ENCODE measurements around the gene ANKRD30A.
"Not testable (repeated sequence)": the region's sequence is repeated elsewhere in the genome, so short reads cannot be mapped to it uniquely, and the experiment has no call there.

ANKRD30A gene

GRCh38 chr10:37125191-37125732, at the start of gene ANKRD30A:
TSS of gene ANKRD30A (plus strand) at chr10:37125598. CDS start at chr10:37125788, 190 bp downstream.
- Histone ChIP-seq H3K4me3 (no peak within 1 kb of the TSS), H3K9ac (no peak within 1 kb of the TSS), H3K36me3 (no peaks in the 10 kb centered on the region), H3K9me3 (peaks cover 15% of the 10 kb centered on the region), H3K4me1 (no peaks in the 10 kb centered on the region), H3K27me3 (no peaks in the 10 kb centered on the region), H4K20me1 (no peaks in the 10 kb centered on the region), H3K27ac (no peak within 1 kb of the TSS), H3K4me2 (no peak within 1 kb of the TSS)
- no peak for TF ChIP-seq Cebpa-rat (IDR thresholded peaks at IDR 0.05)

GRCh38 chr10:37076083-37076482, 49.3 kb upstream of the ANKRD30A start:
- H3K9ac ChIP-seq, H3K4me1 ChIP-seq, H4K20me1 ChIP-seq, H3K4me2 ChIP-seq, H3K9me3 ChIP-seq, H3K27me3 ChIP-seq, H3K27ac ChIP-seq, H3K4me3 ChIP-seq, H3K36me3 ChIP-seq: not testable (repeated sequence)

GRCh38 chr10:37095792-37096573, 29.4 kb upstream of the ANKRD30A start:
- no peak for TF ChIP-seq Cebpa-rat (IDR thresholded peaks at IDR 0.05)
- H3K9ac ChIP-seq = no peak overlapping the region
- peaks cover 24% of the 10 kb centered on the region for H3K9me3 ChIP-seq
- H4K20me1 ChIP-seq = no peaks in the 10 kb centered on the region
- H3K27me3 ChIP-seq = no peaks in the 10 kb centered on the region
- no peak overlapping the region for H3K4me2 ChIP-seq
- H3K27ac ChIP-seq = no peak overlapping the region
- no peak overlapping the region for H3K4me3 ChIP-seq
- no peaks in the 10 kb centered on the region for H3K4me1 ChIP-seq
- no peaks in the 10 kb centered on the region for H3K36me3 ChIP-seq

- no peak for TF ChIP-seq Cebpa-rat (IDR thresholded peaks at IDR 0.05)
- no peaks in the 10 kb centered on the region for H3K9me3 ChIP-seq
- no peak overlapping the region for H3K27ac ChIP-seq
- no peaks in the 10 kb centered on the region for H3K4me1 ChIP-seq
- H3K4me3 ChIP-seq = no peak overlapping the region
- no peak overlapping the region for H3K9ac ChIP-seq
- H3K27me3 ChIP-seq = no peaks in the 10 kb centered on the region
- no peaks in the 10 kb centered on the region for H3K36me3 ChIP-seq
- H3K4me2 ChIP-seq = no peak overlapping the region
- H4K20me1 ChIP-seq = no peaks in the 10 kb centered on the region
These were observed 24.1 kb upstream of the ANKRD30A start for GRCh38 chr10:37101261-37101660.

GRCh38 chr10:37109000-37109399, 16.4 kb upstream of the ANKRD30A start:
- no peak overlapping the region for H3K4me3 ChIP-seq
- no peak for TF ChIP-seq Cebpa-rat (IDR thresholded peaks at IDR 0.05)
- no peaks in the 10 kb centered on the region for H3K36me3 ChIP-seq
- H3K4me1 ChIP-seq = no peaks in the 10 kb centered on the region
- no peak overlapping the region for H3K9ac ChIP-seq
- H3K4me2 ChIP-seq = no peak overlapping the region
- no peaks in the 10 kb centered on the region for H4K20me1 ChIP-seq
- no peaks in the 10 kb centered on the region for H3K9me3 ChIP-seq
- no peaks in the 10 kb centered on the region for H3K27me3 ChIP-seq
- no peak overlapping the region for H3K27ac ChIP-seq

- H3K4me2 ChIP-seq = no peak overlapping the region
- no peak overlapping the region for H3K9ac ChIP-seq
- H3K9me3 ChIP-seq = peaks cover 15% of the 10 kb centered on the region
- no peaks in the 10 kb centered on the region for H3K27me3 ChIP-seq
- H3K36me3 ChIP-seq = no peaks in the 10 kb centered on the region
- no peaks in the 10 kb centered on the region for H3K4me1 ChIP-seq
- no peaks in the 10 kb centered on the region for H4K20me1 ChIP-seq
- no peak for TF ChIP-seq Cebpa-rat (IDR thresholded peaks at IDR 0.05)
- no peak overlapping the region for H3K27ac ChIP-seq
- H3K4me3 ChIP-seq = no peak overlapping the region
These were observed 866 bp upstream of the ANKRD30A start for GRCh38 chr10:37124532-37124931.

GRCh38 chr10:37125921-37126320, 523 bp downstream of the ANKRD30A start:
- Histone ChIP-seq H3K27me3 (no peaks in the 10 kb centered on the region), H3K36me3 (no peaks in the 10 kb centered on the region), H3K27ac (no peak overlapping the region), H3K9ac (no peak overlapping the region), H3K9me3 (peaks cover 15% of the 10 kb centered on the region), H3K4me2 (no peak overlapping the region), H3K4me3 (no peak overlapping the region), H3K4me1 (no peaks in the 10 kb centered on the region), H4K20me1 (no peaks in the 10 kb centered on the region)
- no peak for TF ChIP-seq Cebpa-rat (IDR thresholded peaks at IDR 0.05)

GRCh38 chr10:37146443-37146842, 21.0 kb downstream of the ANKRD30A start:
- Histone ChIP-seq H3K4me1 (no peaks in the 10 kb centered on the region), H3K9me3 (no peaks in the 10 kb centered on the region), H3K36me3 (no peaks in the 10 kb centered on the region), H3K4me3 (no peak overlapping the region), H3K27me3 (no peaks in the 10 kb centered on the region), H3K4me2 (no peak overlapping the region), H3K9ac (no peak overlapping the region), H3K27ac (no peak overlapping the region), H4K20me1 (no peaks in the 10 kb centered on the region)
- no peak for TF ChIP-seq Cebpa-rat (IDR thresholded peaks at IDR 0.05)

GRCh38 chr10:37162430-37162829, 37.0 kb downstream of the ANKRD30A start:
- not testable (repeated sequence) for H3K9me3 ChIP-seq, H4K20me1 ChIP-seq, H3K4me3 ChIP-seq, H3K36me3 ChIP-seq, H3K27ac ChIP-seq, H3K9ac ChIP-seq, H3K4me1 ChIP-seq, H3K4me2 ChIP-seq, H3K27me3 ChIP-seq

- H4K20me1 ChIP-seq, H3K4me2 ChIP-seq, H3K9me3 ChIP-seq, H3K9ac ChIP-seq, H3K27me3 ChIP-seq, H3K36me3 ChIP-seq, H3K4me3 ChIP-seq, H3K4me1 ChIP-seq, H3K27ac ChIP-seq: not testable (repeated sequence)
These were observed 46.5 kb downstream of the ANKRD30A start for GRCh38 chr10:37171945-37172344.

GRCh38 chr10:37178296-37178695, 52.9 kb downstream of the ANKRD30A start:
- not testable (repeated sequence) for H3K4me2 ChIP-seq, H3K36me3 ChIP-seq, H3K9me3 ChIP-seq, H3K9ac ChIP-seq, H3K4me1 ChIP-seq, H3K27me3 ChIP-seq, H4K20me1 ChIP-seq, H3K27ac ChIP-seq, H3K4me3 ChIP-seq

- H3K27me3 ChIP-seq, H3K27ac ChIP-seq, H3K4me2 ChIP-seq, H4K20me1 ChIP-seq, H3K9me3 ChIP-seq, H3K4me1 ChIP-seq, H3K4me3 ChIP-seq, H3K9ac ChIP-seq, H3K36me3 ChIP-seq: not testable (repeated sequence)
These were observed 57.3 kb downstream of the ANKRD30A start for GRCh38 chr10:37182719-37183118.

Data from BLaER1 (cell line).